HL-60/S4 treated with phorbol 12-myristate 13-acetate at 8.2 ng/mL for 4 days and 3 days (cell line): ENCODE results near the gene ITGB4.

ENCODE experiments used
- in situ Hi-C: fragments of 300-500 bp; cut with MboI; formaldehyde crosslinking; loops from 2 replicates; pipeline ENCODE4 v1.15.0; 2022; ENCODE audit warnings: low sequenced_read_pairs

ITGB4 gene

GRCh38 chr17:75784473-75785015, 63.3 kb downstream of the ITGB4 start, which contains the start of gene UNK:
Gene UNK (plus strand): TSS chr17:75784806. CDS start chr17:75784881, 75 bp downstream.
- in situ Hi-C loops, result no loop called here

GRCh38 chr17:75785016-75785890, 64.0 kb downstream of the ITGB4 start:
- in situ Hi-C loops, result no loop called here

GRCh38 chr17:75791254-75791653, 70.0 kb downstream of the ITGB4 start:
- in situ Hi-C loops, result no loop called here

GRCh38 chr17:75793460-75793859, 72.2 kb downstream of the ITGB4 start:
- in situ Hi-C loops, result no loop called here

- in situ Hi-C loops, result no loop called here
These were observed 74.8 kb downstream of the ITGB4 start for GRCh38 chr17:75795820-75796607.

GRCh38 chr17:75799402-75799801, 78.1 kb downstream of the ITGB4 start:
- in situ Hi-C loops, result no loop called here

GRCh38 chr17:75803883-75804282, 82.6 kb downstream of the ITGB4 start:
- in situ Hi-C loops, result no loop called here

GRCh38 chr17:75806822-75807500, 85.7 kb downstream of the ITGB4 start:
- in situ Hi-C loops, result no loop called here
